PC-9 (cell line): Measurements from ENCODE around the gene TAPBP. TPM values are rescaled to one million over a fixed set of nuclear protein-coding genes. Genes with fewer than 3 reads are reported as not detected.
A peak's percentile ranks its signal among the peaks of the same experiment; 100 is the strongest.

Experiments
- BruUV-seq: library from RNA; stranded (reverse); fragments of 400-500 nt; replicated peaks from 2 replicates; lab custom pipeline; 2021; lab: Mats Ljungman, UMichigan
- CTCF ChIA-PET: fragments of 300-600 bp; sonication (Branson Sonifier 250); formaldehyde crosslinking; loops from one replicate; lab custom pipeline; 2022; ENCODE audit warnings: antibody characterized with exemption; lab: Charles Lee
- POLR2A ChIA-PET: fragments of 300-600 bp; sonication (Branson Sonifier 250); formaldehyde crosslinking; loops from one replicate; lab custom pipeline; 2022; ENCODE audit warnings: antibody characterized with exemption; ENCODE audit not compliant: unreplicated experiment; lab: Charles Lee
- DNase-seq, 2 experiments: peaks; one replicate each; pipeline versions ENCODE4 v3.0.0 to v3.0.0-alpha.2; 2015 to 2022; ENCODE audit warnings: mixed read lengths in 1 of 2
- H2AFZ ChIP-seq: fragments of 200-600 bp; sonication (generic); 2 replicates; pipeline ENCODE4 v1.8.1; 2017; ENCODE audit warnings: antibody characterized with exemption
- H3F3A ChIP-seq: fragments of 200-600 bp; sonication (generic); 2 replicates; pipeline ENCODE4 v1.8.1; 2017; ENCODE audit warnings: antibody characterized with exemption, mild to moderate bottlenecking, low read depth; ENCODE audit not compliant: insufficient read depth
- H3K27ac ChIP-seq: fragments of 200-600 bp; sonication (generic); 2 replicates; pipeline ENCODE4 v1.6.1; 2016; ENCODE audit warnings: mixed run types
- H3K27me3 ChIP-seq: fragments of 200-600 bp; sonication (generic); 2 replicates; pipeline ENCODE4 v1.6.1; 2016; ENCODE audit warnings: low read depth, mixed run types; ENCODE audit not compliant: insufficient read depth
- H3K36me3 ChIP-seq: fragments of 200-600 bp; sonication (generic); 2 replicates; pipeline ENCODE4 v1.6.1; 2016; ENCODE audit warnings: low read depth, mixed run types
- H3K4me1 ChIP-seq: fragments of 200-600 bp; sonication (generic); replicated peaks from 2 replicates; pipeline ENCODE4 v1.6.1; 2016; ENCODE audit warnings: mixed run types; ENCODE audit not compliant: insufficient read depth
- H3K4me2 ChIP-seq: fragments of 200-600 bp; sonication (generic); 2 replicates; pipeline ENCODE4 v1.6.1; 2017; ENCODE audit warnings: mixed run types
- H3K4me3 ChIP-seq: fragments of 200-600 bp; sonication (generic); 2 replicates; pipeline ENCODE4 v1.6.1; 2016; ENCODE audit warnings: mixed run types
- H3K79me2 ChIP-seq: fragments of 200-600 bp; sonication (generic); 2 replicates; pipeline ENCODE4 v1.6.1; 2017; ENCODE audit warnings: low read depth, mixed run types
- H3K9me2 ChIP-seq: fragments of 200-600 bp; sonication (generic); 2 replicates; pipeline ENCODE4 v1.8.1; 2017; ENCODE audit warnings: mild to moderate bottlenecking; ENCODE audit not compliant: insufficient read depth
- H3K9me3 ChIP-seq: fragments of 200-600 bp; sonication (generic); 2 replicates; pipeline ENCODE4 v1.8.1; 2016; ENCODE audit warnings: low read depth; ENCODE audit not compliant: insufficient read depth
- H4K20me1 ChIP-seq: fragments of 200-600 bp; sonication (generic); 2 replicates; pipeline ENCODE4 v1.8.1; 2017; ENCODE audit not compliant: insufficient read depth
- CTCF ChIP-seq: fragments of 200-600 bp; sonication (generic); conservative IDR thresholded peaks from 2 replicates; pipeline ENCODE4 v1.6.1; 2017; ENCODE audit warnings: mixed run types, antibody characterized with exemption, mild to moderate bottlenecking, moderate library complexity
- EZH2 ChIP-seq: fragments of 200-600 bp; sonication (generic); IDR thresholded peaks from 2 replicates; pipeline ENCODE4 v1.8.0; 2017; ENCODE audit warnings: antibody characterized with exemption, low read depth
- intact Hi-C: fragments of 100-400 bp; cut with micrococcal nuclease; formaldehyde crosslinking; loops from one replicate; pipeline ENCODE4 v1.10.0; 2022; ENCODE audit not compliant: unreplicated experiment
- total RNA-seq: library from RNA; stranded (reverse); gene quantifications from 2 replicates; pipeline ENCODE4 v1.2.3, GENCODE V29; 2021

Gene TAPBP
- total RNA-seq, 1 experiment from 2014 or later = 156 TPM

- BruUV-seq = no TSS peak
- peaks cover 20% of the 10 kb centered on the region; the same call in 1 of the 2 replicates for H3K36me3 ChIP-seq
- H3K9me2 ChIP-seq = no peaks in the 10 kb centered on the region
- no peak overlapping the region for H2AFZ ChIP-seq
- CTCF ChIA-PET = interaction anchor here (0.5 to 0.7 kb wide), 4 partner anchors 47 to 1127 kb away, joined by 3 to 9 read pairs (median 6); no protein-coding TSS in a partner anchor
- no peaks in the 10 kb centered on the region for H3K27me3 ChIP-seq
- no peak for DNase-seq
- H3K9me3 ChIP-seq = no peaks in the 10 kb centered on the region
- H3K79me2 ChIP-seq = peaks cover 54% of the 10 kb centered on the region
- intact Hi-C loops = loop anchor here (10.0 kb wide), 1 partner anchor 257 kb away; no protein-coding TSS in a partner anchor
- H4K20me1 ChIP-seq = peaks cover 1% of the 10 kb centered on the region; the same call in 1 of the 2 replicates
- TF ChIP-seq EZH2 = no peak
- no peak for TF ChIP-seq CTCF
- peaks cover 56% of the 10 kb centered on the region for H3F3A ChIP-seq
- H3K27ac ChIP-seq = peak overlapping the region; percentile 66; the same call in 1 of the 2 replicates
- H3K4me2 ChIP-seq = peak overlapping the region; percentile 72; the same call in 1 of the 2 replicates
- peak overlapping the region; percentile 46; the same call in 1 of the 2 replicates for H3K4me3 ChIP-seq
- POLR2A ChIA-PET = interaction anchor here (0.7 to 1.2 kb wide), 10 partner anchors 18 to 233 kb away, joined by 3 to 25 read pairs (median 8); partner anchors contain the start of genes PFDN6, RGL2, RPS18 and VPS52
- H3K4me1 ChIP-seq = peaks cover 54% of the 10 kb centered on the region
These were observed 3.5 kb upstream of the TAPBP start for GRCh38 chr6:33317419-33317668.

GRCh38 chr6:33316603-33317418 lies 2.9 kb upstream of the TAPBP start:
- peaks cover 56% of the 10 kb centered on the region for H3K4me1 ChIP-seq
- no peaks in the 10 kb centered on the region for H3K9me2 ChIP-seq
- peaks cover 6% of the 10 kb centered on the region; the same call in 1 of the 2 replicates for H4K20me1 ChIP-seq
- H3F3A ChIP-seq = peaks cover 56% of the 10 kb centered on the region
- BruUV-seq = TSS peak; percentile 12
- H3K27ac ChIP-seq = no peak overlapping the region
- DNase-seq = no peak
- peaks cover 20% of the 10 kb centered on the region; the same call in 1 of the 2 replicates for H3K36me3 ChIP-seq
- intact Hi-C loops = loop anchor here (10.0 kb wide), 1 partner anchor 258 kb away; no protein-coding TSS in a partner anchor
- no peak overlapping the region for H2AFZ ChIP-seq
- H3K4me3 ChIP-seq = peak overlapping the region; percentile 46; the same call in 1 of the 2 replicates
- H3K9me3 ChIP-seq = no peaks in the 10 kb centered on the region
- TF ChIP-seq EZH2 = no peak
- TF ChIP-seq CTCF = no peak
- no peaks in the 10 kb centered on the region for H3K27me3 ChIP-seq
- CTCF ChIA-PET = interaction anchor here (0.5 to 0.7 kb wide), 4 partner anchors 47 to 394 kb away, joined by 3 to 9 read pairs (median 8); partner anchors contain the start of gene UQCC2
- H3K4me2 ChIP-seq = peak overlapping the region; percentile 72
- POLR2A ChIA-PET = interaction anchor here (1.0 to 1.2 kb wide), 2 partner anchors 19 to 45 kb away, joined by 3 to 9 read pairs; partner anchors contain the start of genes RPS18 and VPS52
- H3K79me2 ChIP-seq = peaks cover 54% of the 10 kb centered on the region

GRCh38 chr6:33315793-33316602 lies 2.1 kb upstream of the TAPBP start:
- H3F3A ChIP-seq = peaks cover 54% of the 10 kb centered on the region
- no peaks in the 10 kb centered on the region for H3K9me3 ChIP-seq
- ChIA-PET CTCF (interaction anchor here (0.6 kb wide), 1 partner anchor 395 kb away, joined by 7 read pairs; the partner anchor contains the start of gene UQCC2), POLR2A (no interaction called here)
- H3K4me1 ChIP-seq = peaks cover 48% of the 10 kb centered on the region
- peaks cover 6% of the 10 kb centered on the region; the same call in 1 of the 2 replicates for H4K20me1 ChIP-seq
- no peak for DNase-seq
- no TSS peak for BruUV-seq
- H3K4me3 ChIP-seq = no peak overlapping the region
- peaks cover 16% of the 10 kb centered on the region; the same call in 1 of the 2 replicates for H3K36me3 ChIP-seq
- H3K79me2 ChIP-seq = peaks cover 52% of the 10 kb centered on the region
- no peak overlapping the region for H3K4me2 ChIP-seq
- intact Hi-C loops = loop anchor here (10.0 kb wide), 1 partner anchor 259 kb away; no protein-coding TSS in a partner anchor
- TF ChIP-seq EZH2 (no peak), CTCF (no peak)
- H3K9me2 ChIP-seq = no peaks in the 10 kb centered on the region
- no peak overlapping the region for H3K27ac ChIP-seq
- H2AFZ ChIP-seq = no peak overlapping the region
- no peaks in the 10 kb centered on the region for H3K27me3 ChIP-seq
